ENCODE results near the gene ZBTB7C.
A peak's percentile ranks its signal among the peaks of the same experiment; 100 is the strongest.

The ZBTB7C gene

GRCh38 chr18:48024881-48025660 lies 384.1 kb downstream of the ZBTB7C start:
- no peak for DNase-seq

GRCh38 chr18:48024009-48024512 lies 385.1 kb downstream of the ZBTB7C start:
- no peak for DNase-seq

GRCh38 chr18:48023334-48024008 lies 385.7 kb downstream of the ZBTB7C start:
- DNase-seq: peak in 12 of 51 donors; percentile 9 to 36 (median 22)

- DNase-seq: peak in 6 of 51 donors; percentile 4 to 69 (median 20)
Measured at GRCh38 chr18:48022531-48023329, 386.5 kb downstream of the ZBTB7C start.

GRCh38 chr18:48022021-48022420 lies 387.2 kb downstream of the ZBTB7C start:
- DNase-seq: no peak

GRCh38 chr18:48021273-48021914 lies 387.8 kb downstream of the ZBTB7C start:
- DNase-seq: no peak

GRCh38 chr18:48020337-48021250 lies 388.6 kb downstream of the ZBTB7C start:
- no peak for DNase-seq

- DNase-seq: no peak
Measured at GRCh38 chr18:48019557-48020325, 389.4 kb downstream of the ZBTB7C start.

GRCh38 chr18:48018851-48019250 lies 390.3 kb downstream of the ZBTB7C start:
- no peak for DNase-seq

GRCh38 chr18:48017635-48018034 lies 391.5 kb downstream of the ZBTB7C start:
- no peak for DNase-seq

GRCh38 chr18:48013162-48013561 lies 396.0 kb downstream of the ZBTB7C start:
- no peak for DNase-seq

GRCh38 chr18:48011926-48012465 lies 397.2 kb downstream of the ZBTB7C start:
- no peak for DNase-seq

- no peak for DNase-seq
Measured at GRCh38 chr18:48010264-48010663, 398.9 kb downstream of the ZBTB7C start.

GRCh38 chr18:48009116-48009745 lies 400.0 kb downstream of the ZBTB7C start:
- DNase-seq: no peak

- DNase-seq: peak in 21 of 51 donors; percentile 6 to 58 (median 29)
Measured at GRCh38 chr18:48007955-48008701, 401.1 kb downstream of the ZBTB7C start.

- DNase-seq: no peak
Measured at GRCh38 chr18:48007381-48007780, 401.8 kb downstream of the ZBTB7C start.

GRCh38 chr18:48006415-48007175 lies 402.6 kb downstream of the ZBTB7C start:
- no peak for DNase-seq
